ENCODE data around the gene THAP7.

Gene THAP7

GRCh38 chr22:20962491-20962945 lies 39.4 kb downstream of the THAP7 start:
- DNase-seq = no peak

GRCh38 chr22:20960609-20961008 lies 41.3 kb downstream of the THAP7 start:
- DNase-seq = no peak

- no peak for DNase-seq
Measured at GRCh38 chr22:20959578-20960461, 42.1 kb downstream of the THAP7 start.

- DNase-seq = peak; percentile 87
Measured at GRCh38 chr22:20957683-20958431, 44.1 kb downstream of the THAP7 start.

- DNase-seq = peak; percentile 81
Measured at GRCh38 chr22:20957102-20957682, 44.7 kb downstream of the THAP7 start.

GRCh38 chr22:20956258-20957101 lies 45.4 kb downstream of the THAP7 start:
- peak; percentile 92 for DNase-seq

GRCh38 chr22:20955548-20955947 lies 46.4 kb downstream of the THAP7 start:
- DNase-seq = peak; percentile 42

GRCh38 chr22:20953668-20954500 lies 48.0 kb downstream of the THAP7 start:
- peak; percentile 75 for DNase-seq

GRCh38 chr22:20953342-20953608 lies 48.6 kb downstream of the THAP7 start:
- no peak for DNase-seq

GRCh38 chr22:20952544-20953341 lies 49.2 kb downstream of the THAP7 start:
- no peak for DNase-seq

- no peak for DNase-seq
Measured at GRCh38 chr22:20951932-20952380, 50.0 kb downstream of the THAP7 start.

GRCh38 chr22:20951151-20951931 lies 50.6 kb downstream of the THAP7 start:
- no peak for DNase-seq

- no peak for DNase-seq
Measured at GRCh38 chr22:20949698-20950183, 52.2 kb downstream of the THAP7 start.
